ENCODE results near the gene SP4.

DNA sequence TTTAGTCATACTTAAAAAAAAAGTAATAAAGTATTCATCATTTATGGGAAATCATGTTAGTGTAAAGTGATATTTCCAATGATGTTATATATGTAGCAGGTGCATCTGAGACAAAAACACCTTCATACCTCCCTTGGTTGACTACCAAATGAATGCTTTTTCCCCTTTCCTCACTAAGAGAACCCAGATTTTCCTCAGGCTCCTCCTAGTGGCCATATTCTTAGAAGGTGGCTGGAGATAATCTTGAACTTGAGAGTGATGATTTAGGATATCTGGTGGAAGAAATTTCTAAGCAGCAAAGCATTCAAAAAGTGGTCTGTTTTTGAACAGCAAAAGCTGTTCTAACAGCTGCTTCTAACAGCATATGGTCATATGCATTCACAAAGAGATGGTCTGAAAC lies 98.1 kb downstream of the SP4 start:
- TF ChIP-seq, protein P1, sequence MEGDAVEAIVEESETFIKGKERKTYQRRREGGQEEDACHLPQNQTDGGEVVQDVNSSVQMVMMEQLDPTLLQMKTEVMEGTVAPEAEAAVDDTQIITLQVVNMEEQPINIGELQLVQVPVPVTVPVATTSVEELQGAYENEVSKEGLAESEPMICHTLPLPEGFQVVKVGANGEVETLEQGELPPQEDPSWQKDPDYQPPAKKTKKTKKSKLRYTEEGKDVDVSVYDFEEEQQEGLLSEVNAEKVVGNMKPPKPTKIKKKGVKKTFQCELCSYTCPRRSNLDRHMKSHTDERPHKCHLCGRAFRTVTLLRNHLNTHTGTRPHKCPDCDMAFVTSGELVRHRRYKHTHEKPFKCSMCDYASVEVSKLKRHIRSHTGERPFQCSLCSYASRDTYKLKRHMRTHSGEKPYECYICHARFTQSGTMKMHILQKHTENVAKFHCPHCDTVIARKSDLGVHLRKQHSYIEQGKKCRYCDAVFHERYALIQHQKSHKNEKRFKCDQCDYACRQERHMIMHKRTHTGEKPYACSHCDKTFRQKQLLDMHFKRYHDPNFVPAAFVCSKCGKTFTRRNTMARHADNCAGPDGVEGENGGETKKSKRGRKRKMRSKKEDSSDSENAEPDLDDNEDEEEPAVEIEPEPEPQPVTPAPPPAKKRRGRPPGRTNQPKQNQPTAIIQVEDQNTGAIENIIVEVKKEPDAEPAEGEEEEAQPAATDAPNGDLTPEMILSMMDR (IDR thresholded peaks at IDR 0.05), result peak; percentile 50
- no peak for TF ChIP-seq ZFX (IDR thresholded peaks at IDR 0.05; ENCODE audit: borderline replicate concordance)

Measured in 22Rv1 (cell line).